ENCODE data around the gene GALNS.

Gene GALNS

DNA sequence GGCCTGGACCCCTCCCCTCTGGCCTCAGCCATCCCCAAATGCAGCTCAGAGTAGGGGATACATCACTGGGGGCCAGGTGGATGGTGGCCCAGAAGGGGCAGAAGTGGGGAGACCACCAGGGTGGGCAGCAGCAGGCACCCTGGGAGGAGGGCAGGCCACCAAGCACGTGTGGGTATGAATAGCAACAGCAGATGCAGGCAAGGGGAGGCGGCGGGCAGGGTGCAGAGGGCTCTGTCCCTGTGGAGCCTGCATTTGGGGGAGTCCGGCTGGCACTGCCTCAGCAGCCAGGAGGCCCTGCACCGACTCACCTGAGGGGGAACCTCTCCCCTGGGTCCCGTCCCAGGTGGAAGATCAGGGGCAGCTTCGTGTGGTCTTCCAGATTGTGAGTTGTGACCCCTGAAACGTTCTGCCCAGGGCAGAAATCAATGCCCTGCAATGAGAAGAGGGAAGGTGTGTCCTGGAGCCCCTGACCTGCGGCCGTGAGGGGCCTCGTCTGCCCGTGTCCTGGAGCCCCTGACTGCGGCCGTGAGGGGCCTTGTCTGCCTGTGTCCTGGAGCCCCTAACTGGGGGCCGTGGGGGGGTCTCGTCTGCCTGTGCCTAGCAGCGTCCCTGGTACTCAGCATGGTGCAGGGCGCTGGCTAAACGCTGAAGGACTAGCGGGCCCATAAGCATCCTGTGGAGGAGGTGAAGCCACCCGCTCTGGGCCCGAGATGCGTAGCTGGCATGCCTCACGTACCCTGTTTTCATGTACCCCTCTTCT is 34.3 kb downstream of the GALNS start:
- DNase-seq = no peak
- TF ChIP-seq POLR2A (IDR thresholded peaks at IDR 0.05; ENCODE audit: low read length) (no peak), GATA1 (IDR thresholded peaks at IDR 0.05; ENCODE audit: low read depth, low read length) (no peak)

DNA sequence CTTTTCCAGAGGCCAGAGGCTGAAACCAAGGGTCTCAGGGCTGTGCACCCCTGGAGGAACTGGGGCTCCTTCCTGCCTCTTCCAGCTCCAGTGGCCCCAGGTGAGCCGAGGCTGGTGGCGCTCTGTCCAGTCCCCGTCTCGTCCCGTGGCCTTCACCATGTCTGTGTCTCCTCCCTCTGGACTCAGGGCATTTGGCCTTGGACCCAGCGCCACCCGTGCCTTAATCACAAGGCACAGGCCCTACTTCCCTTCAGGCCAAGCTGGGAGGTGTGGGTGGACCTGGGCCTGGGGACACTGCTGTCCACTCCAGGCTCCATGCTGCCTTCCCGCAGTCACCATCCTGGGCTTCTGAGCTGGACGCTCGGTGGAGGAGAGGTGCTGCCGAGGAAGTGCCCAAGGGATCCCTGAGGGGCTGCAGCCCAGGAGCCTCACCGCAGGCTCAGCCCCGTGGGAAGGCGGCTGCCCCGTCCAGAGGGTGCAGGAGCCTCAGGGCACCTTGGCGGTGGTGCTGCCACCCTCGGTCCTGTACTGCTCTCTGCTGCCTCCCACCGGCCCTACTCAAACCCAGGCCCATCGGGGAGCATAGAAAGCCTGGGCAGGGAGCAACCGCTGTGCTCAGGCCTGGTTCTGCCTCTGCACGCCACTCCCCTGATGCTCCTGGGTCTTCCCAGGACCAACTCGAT is 35.4 kb downstream of the GALNS start:
- TF ChIP-seq POLR2A (IDR thresholded peaks at IDR 0.05; ENCODE audit: low read length) (no peak), GATA1 (IDR thresholded peaks at IDR 0.05; ENCODE audit: low read depth, low read length) (no peak)
- no peak for DNase-seq

DNA sequence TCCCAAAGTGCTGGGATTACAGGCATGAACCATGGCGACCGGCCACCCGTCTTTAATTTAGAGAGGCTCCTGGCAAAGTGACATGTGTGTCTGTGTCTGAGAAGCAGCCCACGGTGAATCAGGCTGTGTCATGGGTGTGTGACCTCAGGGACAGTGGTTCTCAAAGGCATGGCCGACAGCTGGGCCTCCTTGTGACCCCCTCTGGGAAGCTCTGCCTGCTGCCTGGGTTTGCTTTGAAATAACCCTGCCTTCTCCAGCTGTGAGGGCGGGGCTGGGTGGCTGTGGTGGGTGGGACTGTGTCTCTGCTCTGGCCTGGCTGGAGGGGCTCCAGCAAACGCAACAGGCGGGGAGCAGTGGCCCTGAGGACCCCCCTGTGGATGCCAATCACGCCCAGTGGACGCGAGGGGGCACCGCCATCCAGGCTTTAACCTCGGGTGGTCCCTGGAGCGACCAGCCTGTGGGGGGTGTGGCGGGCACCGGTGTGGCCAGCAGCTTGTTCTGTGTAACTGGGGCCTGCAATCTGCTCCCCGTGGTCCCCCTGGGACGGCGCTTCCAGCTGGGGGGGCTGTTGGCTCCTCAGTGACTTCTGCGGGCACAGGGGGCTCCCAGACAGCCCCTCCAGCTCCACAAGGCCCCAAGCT is 36.2 kb downstream of the GALNS start:
- DNase-seq = no peak
- TF ChIP-seq GATA1 (IDR thresholded peaks at IDR 0.05; ENCODE audit: low read depth, low read length) = no peak
- TF ChIP-seq POLR2A (IDR thresholded peaks at IDR 0.05; ENCODE audit: low read length) = no peak

DNA sequence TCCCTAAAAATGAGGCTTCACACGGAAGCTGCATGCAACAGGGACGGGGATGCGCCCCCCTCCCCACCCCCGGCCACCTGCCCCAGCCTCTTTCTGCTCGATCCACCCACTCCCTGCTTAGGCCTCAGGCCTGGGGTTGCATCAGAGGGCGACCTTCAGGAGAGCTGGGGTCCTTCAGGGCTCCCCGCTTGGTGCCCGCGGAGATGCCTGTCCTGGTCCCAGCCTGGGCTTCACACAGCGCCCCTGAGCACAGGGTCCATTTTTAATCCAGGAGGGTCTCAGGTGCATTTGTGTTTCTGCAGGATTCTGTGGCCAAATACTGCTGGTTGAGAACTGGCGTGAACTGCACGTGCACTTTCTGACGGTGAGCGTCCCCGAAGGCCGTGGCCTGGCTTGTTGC is 37.6 kb downstream of the GALNS start:
- no peak for DNase-seq
- no peak for TF ChIP-seq GATA1 (IDR thresholded peaks at IDR 0.05; ENCODE audit: low read depth, low read length)
- TF ChIP-seq POLR2A (IDR thresholded peaks at IDR 0.05; ENCODE audit: low read length) = no peak

DNA sequence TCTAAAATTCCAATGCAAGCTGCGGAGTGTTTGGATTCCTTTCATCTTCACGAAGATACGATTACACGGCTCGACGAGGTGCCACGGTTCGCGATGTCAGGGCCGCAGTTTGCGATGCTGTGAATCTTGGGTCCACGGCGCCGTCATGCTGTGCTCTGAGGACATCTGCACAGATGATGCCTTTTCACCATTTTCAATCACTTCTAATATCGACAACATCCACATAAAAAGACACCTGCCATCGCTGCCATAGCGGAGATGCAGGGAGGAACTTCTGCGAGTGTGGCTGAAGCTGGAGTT is 38.2 kb downstream of the GALNS start:
- no peak for TF ChIP-seq POLR2A (IDR thresholded peaks at IDR 0.05; ENCODE audit: low read length)
- TF ChIP-seq GATA1 (IDR thresholded peaks at IDR 0.05; ENCODE audit: low read depth, low read length) = no peak
- no peak for DNase-seq

DNA sequence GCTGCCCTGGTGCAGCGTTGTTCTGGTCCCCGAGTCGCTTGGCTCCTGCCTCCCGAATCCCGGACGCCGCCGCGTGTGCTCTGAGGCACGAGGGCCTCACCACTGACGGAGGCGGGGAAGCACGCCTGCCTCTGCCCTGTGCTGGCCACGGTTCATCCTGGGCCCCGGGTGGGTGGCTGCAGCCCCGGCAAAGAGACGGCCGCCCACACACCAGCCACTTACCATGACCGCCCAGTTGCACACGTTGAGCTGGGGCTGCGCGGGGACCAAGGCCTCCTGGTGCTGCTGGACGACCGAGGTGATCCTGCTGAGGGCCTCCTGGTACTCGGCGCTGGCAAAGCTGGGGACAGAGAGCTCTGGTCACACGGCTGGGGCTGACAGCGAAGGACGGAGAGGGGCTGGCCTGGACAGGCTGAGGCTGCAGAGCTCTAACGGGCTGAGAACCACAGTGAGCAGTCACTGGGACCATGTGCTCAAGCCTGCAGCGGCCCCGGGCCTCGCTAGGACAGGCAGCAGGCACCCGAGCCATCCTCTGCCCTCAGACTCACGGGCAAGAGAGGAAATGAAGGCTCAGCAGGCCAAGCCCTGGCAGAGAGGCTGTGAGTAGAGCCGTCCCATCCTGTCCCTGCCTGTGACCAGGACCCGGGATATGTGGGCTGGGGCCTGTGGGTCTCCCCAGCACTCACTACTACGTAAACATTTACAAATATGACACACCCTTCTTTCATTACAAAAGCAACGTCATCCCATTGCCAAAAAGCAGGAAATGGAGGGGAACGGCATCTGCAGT is 38.8 kb downstream of the GALNS start:
- TF ChIP-seq POLR2A (IDR thresholded peaks at IDR 0.05; ENCODE audit: low read length) (no peak), GATA1 (IDR thresholded peaks at IDR 0.05; ENCODE audit: low read depth, low read length) (no peak)
- no peak for DNase-seq

DNA sequence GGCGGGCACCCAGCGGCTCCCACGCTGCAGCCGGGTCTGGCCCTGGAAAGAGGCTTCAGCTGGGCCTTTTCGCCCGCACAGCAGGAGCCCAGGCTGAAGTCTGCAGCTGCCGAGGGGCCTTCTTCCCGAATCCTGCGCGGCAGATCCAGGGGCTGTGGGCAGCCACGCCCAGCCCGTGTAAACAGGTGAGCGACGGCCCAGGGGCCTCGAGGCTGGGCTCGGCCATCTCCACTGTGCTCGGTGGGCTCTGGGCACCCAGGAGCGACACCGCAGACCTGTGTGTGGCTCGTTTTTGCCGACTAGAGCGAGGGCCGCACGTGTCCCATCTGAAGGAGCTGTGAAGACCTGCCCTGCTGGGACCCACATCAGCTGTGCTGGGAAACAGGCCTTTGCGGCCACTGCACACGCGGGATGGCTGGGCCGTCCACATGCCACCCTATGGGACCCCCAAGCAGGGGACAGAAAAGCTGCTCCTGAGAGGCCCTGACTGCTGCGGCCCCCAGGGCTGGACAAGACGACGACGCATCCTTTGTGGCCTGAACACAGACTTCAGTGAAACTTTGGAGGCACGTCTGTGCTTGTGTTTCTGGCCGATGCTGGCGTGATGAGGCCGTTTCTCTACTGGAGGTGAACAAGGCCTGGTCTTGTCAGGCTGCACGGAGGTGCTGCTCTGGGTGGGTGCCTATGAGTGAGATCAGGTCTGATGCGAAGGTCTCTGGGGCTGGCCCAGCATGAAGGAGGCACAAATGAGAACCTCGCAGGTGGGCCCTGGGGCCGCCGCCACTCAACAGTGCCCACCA is 39.8 kb downstream of the GALNS start:
- TF ChIP-seq GATA1 (IDR thresholded peaks at IDR 0.05; ENCODE audit: low read depth, low read length) (no peak), POLR2A (IDR thresholded peaks at IDR 0.05; ENCODE audit: low read length) (no peak)
- DNase-seq = no peak

DNA sequence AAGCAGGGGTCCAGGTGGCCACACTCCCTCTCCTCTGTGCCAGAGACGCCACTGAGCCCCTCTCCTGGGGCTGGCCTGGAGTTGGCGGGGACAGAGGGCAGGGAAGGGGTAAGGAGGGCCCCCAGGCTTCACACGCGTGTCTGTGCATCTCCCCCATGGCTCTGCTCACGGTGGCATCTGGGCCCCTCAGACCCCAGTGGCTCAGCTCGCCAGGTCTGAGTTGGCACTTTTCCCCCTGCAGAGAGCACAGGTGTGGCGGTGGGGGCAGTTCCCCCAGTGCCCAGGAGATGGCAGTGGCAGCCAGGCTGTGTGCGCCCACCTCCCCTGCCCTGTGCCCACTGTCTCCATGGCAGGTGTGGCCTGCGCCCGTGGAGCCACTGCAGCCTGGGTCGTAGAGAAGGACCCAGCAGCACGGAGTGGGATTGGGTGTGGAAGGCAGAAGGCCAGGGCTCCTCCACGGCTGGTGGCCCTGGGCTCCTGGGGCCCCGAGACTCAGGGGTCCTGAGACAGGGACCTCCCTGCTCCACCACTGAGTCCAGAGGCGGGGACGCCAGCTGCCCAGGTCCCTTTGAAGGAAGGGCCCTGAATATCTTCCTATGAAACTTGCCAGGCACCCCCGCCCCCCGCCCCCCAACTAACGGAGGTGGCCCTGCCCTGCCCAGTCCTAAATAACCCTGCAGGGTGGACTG is 40.7 kb downstream of the GALNS start:
- DNase-seq = peak; percentile 21 to 59
- TF ChIP-seq GATA1 (IDR thresholded peaks at IDR 0.05; ENCODE audit: low read depth, low read length) (no peak), POLR2A (IDR thresholded peaks at IDR 0.05; ENCODE audit: low read length) (no peak)

DNA sequence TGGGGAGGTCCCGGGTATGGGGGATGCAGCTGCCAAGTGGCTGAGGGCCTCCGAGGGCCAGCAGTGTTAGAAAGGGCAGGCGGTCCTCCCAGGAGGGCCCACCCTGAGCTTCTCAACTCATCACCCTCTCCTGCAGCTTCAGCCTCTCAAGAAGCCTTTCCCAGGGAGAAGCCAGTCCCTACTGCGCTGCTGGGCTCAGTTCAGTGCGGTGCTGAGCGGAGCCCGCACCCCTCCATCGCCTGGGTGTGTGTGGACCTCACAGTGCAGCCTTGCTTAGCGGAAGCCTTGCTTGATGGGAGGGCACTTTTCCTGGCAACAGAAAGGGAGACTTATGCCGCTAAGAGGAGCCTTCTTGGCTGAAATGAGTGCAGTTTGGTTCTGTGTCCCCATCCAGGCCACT is 41.5 kb downstream of the GALNS start:
- TF ChIP-seq POLR2A (IDR thresholded peaks at IDR 0.05; ENCODE audit: low read length) (no peak), GATA1 (IDR thresholded peaks at IDR 0.05; ENCODE audit: low read depth, low read length) (no peak)
- DNase-seq = no peak

DNA sequence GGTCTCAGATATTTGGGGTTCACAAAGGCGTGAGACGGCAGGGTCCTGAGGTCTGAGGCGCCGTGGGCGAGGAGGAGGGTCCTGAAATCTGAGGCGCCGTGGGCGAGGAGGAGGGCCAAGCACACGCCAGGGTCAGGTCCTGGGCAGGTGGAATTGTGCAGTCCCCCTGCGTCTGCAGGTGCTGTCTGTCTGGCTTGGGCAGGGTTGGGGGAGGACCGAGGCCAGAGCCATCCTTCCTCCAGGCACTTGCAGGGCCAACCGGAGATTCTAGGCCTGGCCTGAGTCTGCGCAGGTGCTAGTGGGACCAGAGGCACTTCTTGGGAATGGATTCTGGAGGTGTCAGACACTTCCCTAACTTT is 42.6 kb downstream of the GALNS start:
- DNase-seq = no peak
- TF ChIP-seq GATA1 (IDR thresholded peaks at IDR 0.05; ENCODE audit: low read depth, low read length) (no peak), POLR2A (IDR thresholded peaks at IDR 0.05; ENCODE audit: low read length) (no peak)

DNA sequence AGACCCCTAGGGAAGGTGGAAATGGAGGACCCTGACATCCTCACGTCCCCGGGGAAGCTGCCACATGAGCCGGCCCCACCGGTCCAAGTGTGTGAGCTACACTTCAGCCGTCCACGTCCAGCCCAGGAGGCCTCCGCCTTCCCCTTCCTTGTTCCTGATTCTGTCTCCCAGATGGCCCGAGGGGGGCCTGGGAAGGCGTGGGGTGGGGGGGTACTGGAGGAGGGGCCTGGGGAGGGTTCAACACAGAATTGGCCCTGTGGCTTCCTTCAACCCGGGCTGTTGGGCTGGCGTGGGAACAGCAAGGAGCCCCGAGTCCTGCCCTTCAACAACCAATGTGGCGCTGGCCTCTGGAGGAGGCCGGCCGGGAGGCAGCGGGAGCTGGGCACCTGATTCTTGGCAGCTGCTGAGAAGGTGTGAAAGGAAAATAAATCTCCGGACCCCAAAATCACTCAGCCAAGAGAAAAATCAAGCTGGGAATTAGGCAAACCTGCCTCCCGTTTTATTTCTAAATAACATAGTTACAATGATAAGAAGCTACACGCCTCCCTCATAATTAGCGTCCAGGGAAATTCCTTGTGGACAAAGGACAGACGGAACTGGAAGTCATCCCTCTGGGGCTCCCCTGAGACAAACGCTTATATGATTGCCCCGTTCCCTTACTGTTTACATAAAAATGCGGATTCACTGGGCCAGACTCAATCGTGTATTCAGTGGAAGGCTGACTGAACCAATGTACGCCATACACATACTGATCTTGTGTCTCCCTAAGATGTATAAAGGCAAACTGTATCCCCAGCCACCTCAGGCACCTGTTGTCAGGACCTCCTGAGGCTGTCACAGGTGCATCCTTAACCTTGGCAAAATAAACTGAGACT is 43.2 kb downstream of the GALNS start:
- no peak for TF ChIP-seq GATA1 (IDR thresholded peaks at IDR 0.05; ENCODE audit: low read depth, low read length)
- no peak for TF ChIP-seq POLR2A (IDR thresholded peaks at IDR 0.05; ENCODE audit: low read length)
- DNase-seq = no peak
